ENCODE results near the gene SH2B2.
A peak's percentile ranks its signal among the peaks of the same experiment; 100 is the strongest.
"Not testable (repeated sequence)": the region's sequence is repeated elsewhere in the genome, so short reads cannot be mapped to it uniquely, and the experiment has no call there.

Gene SH2B2

GRCh38 chr7:102287111-102287980, 678 bp downstream of the SH2B2 start:
- DNase-seq (ENCODE audit: low spot score) = no peak

- DNase-seq (ENCODE audit: low spot score) = no peak
Observed at GRCh38 chr7:102287981-102288278, 1.3 kb downstream of the SH2B2 start.

- no peak for DNase-seq (ENCODE audit: low spot score)
Observed at GRCh38 chr7:102288285-102288930, 1.7 kb downstream of the SH2B2 start.

- DNase-seq (ENCODE audit: low spot score) = no peak
Observed at GRCh38 chr7:102289057-102289456, 2.4 kb downstream of the SH2B2 start.

- no peak for DNase-seq (ENCODE audit: low spot score)
Observed at GRCh38 chr7:102291056-102291915, 4.6 kb downstream of the SH2B2 start.

- DNase-seq (ENCODE audit: low spot score) = no peak
Observed at GRCh38 chr7:102291916-102292267, 5.2 kb downstream of the SH2B2 start.

- no peak for DNase-seq (ENCODE audit: low spot score)
Observed at GRCh38 chr7:102292813-102293798, 6.4 kb downstream of the SH2B2 start.

- no peak for DNase-seq (ENCODE audit: low spot score)
Observed at GRCh38 chr7:102294589-102294988, 7.9 kb downstream of the SH2B2 start.

GRCh38 chr7:102295346-102296178, 8.9 kb downstream of the SH2B2 start:
- no peak for DNase-seq (ENCODE audit: low spot score)

- no peak for DNase-seq (ENCODE audit: low spot score)
Observed at GRCh38 chr7:102296179-102296438, 9.4 kb downstream of the SH2B2 start.

GRCh38 chr7:102296514-102296913, 9.8 kb downstream of the SH2B2 start:
- DNase-seq (ENCODE audit: low spot score) = no peak

GRCh38 chr7:102297487-102298218, 11.0 kb downstream of the SH2B2 start:
- DNase-seq (ENCODE audit: low spot score) = no peak

- peak; percentile 85 for DNase-seq (ENCODE audit: low spot score)
Observed at GRCh38 chr7:102300643-102301221, 14.1 kb downstream of the SH2B2 start.

- not testable (repeated sequence) for DNase-seq (ENCODE audit: low spot score)
Observed at GRCh38 chr7:102301367-102301766, 14.7 kb downstream of the SH2B2 start.

- no peak for DNase-seq (ENCODE audit: low spot score)
Observed at GRCh38 chr7:102302025-102302424, 15.4 kb downstream of the SH2B2 start.

GRCh38 chr7:102303669-102304422, 17.2 kb downstream of the SH2B2 start:
- DNase-seq (ENCODE audit: low spot score) = no peak

GRCh38 chr7:102304668-102305067, 18.0 kb downstream of the SH2B2 start:
- no peak for DNase-seq (ENCODE audit: low spot score)

GRCh38 chr7:102305414-102306268, 19.0 kb downstream of the SH2B2 start:
- no peak for DNase-seq (ENCODE audit: low spot score)
